Measurements from ENCODE around the gene PLTP.
A peak's percentile ranks its signal among the peaks of the same experiment; 100 is the strongest.
"Not testable (repeated sequence)": the region's sequence is repeated elsewhere in the genome, so short reads cannot be mapped to it uniquely, and the experiment has no call there.

PLTP gene

DNA sequence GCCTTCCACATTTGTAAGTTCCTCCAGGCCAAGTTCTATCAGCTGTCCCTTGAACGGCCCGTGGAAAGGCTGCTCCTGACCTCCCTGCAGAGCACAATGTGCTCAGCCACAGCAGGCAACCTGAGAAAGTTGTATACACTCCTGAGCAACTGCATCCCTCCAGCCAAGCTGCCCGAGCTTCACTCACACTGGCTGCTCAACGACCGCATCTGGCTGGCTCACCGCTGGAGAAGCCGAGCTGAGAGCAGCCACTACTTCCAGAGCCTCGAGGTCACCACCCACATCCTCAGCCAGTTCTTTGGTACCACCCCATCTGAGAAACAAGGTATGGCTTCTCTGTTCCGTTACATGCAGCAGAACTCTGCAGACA is 28.9 kb downstream of the PLTP start:
- TF ChIP-seq, protein P1, sequence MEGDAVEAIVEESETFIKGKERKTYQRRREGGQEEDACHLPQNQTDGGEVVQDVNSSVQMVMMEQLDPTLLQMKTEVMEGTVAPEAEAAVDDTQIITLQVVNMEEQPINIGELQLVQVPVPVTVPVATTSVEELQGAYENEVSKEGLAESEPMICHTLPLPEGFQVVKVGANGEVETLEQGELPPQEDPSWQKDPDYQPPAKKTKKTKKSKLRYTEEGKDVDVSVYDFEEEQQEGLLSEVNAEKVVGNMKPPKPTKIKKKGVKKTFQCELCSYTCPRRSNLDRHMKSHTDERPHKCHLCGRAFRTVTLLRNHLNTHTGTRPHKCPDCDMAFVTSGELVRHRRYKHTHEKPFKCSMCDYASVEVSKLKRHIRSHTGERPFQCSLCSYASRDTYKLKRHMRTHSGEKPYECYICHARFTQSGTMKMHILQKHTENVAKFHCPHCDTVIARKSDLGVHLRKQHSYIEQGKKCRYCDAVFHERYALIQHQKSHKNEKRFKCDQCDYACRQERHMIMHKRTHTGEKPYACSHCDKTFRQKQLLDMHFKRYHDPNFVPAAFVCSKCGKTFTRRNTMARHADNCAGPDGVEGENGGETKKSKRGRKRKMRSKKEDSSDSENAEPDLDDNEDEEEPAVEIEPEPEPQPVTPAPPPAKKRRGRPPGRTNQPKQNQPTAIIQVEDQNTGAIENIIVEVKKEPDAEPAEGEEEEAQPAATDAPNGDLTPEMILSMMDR (IDR thresholded peaks at IDR 0.05; ENCODE audit: borderline replicate concordance, control extremely low read depth, extremely low read depth, insufficient read depth, missing control alignments) = no peak
- DNase-seq (ENCODE audit: low spot score) = no peak
- in situ Hi-C loops (cut with MboI; ENCODE audit: low sequenced_read_pairs, unreplicated experiment) = no loop called here

DNA sequence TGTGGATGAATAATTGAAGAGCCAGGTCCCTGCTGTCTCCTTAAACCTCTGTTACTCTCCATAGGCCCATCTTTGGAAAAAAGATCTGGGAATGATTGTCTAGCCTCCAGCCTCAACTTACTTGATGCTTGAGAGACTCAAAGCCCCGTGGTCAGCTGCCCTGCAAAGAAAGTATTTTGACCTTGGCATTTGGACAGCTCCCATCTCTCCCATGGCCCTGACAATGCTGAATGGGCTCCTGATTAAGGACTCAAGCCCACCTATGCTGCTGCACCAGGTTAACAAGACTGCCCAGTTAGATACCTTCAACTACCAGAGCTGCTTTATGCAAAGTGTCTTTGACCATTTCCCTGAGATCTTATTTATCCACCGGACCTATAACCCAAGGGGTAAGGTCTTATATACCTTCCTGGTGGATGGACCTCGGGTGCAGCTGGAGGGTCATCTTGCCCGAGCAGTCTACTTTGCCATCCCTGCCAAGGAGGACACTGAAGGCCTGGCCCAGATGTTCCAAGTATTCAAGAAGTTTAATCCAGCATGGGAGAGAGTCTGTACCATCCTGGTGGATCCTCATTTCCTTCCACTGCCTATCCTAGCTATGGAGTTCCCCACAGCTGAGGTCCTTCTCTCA is 29.4 kb downstream of the PLTP start:
- DNase-seq (ENCODE audit: low spot score) = no peak
- in situ Hi-C loops (cut with MboI; ENCODE audit: low sequenced_read_pairs, unreplicated experiment) = no loop called here
- TF ChIP-seq, protein P1 (IDR thresholded peaks at IDR 0.05; ENCODE audit: borderline replicate concordance, control extremely low read depth, extremely low read depth, insufficient read depth, missing control alignments) = no peak

DNA sequence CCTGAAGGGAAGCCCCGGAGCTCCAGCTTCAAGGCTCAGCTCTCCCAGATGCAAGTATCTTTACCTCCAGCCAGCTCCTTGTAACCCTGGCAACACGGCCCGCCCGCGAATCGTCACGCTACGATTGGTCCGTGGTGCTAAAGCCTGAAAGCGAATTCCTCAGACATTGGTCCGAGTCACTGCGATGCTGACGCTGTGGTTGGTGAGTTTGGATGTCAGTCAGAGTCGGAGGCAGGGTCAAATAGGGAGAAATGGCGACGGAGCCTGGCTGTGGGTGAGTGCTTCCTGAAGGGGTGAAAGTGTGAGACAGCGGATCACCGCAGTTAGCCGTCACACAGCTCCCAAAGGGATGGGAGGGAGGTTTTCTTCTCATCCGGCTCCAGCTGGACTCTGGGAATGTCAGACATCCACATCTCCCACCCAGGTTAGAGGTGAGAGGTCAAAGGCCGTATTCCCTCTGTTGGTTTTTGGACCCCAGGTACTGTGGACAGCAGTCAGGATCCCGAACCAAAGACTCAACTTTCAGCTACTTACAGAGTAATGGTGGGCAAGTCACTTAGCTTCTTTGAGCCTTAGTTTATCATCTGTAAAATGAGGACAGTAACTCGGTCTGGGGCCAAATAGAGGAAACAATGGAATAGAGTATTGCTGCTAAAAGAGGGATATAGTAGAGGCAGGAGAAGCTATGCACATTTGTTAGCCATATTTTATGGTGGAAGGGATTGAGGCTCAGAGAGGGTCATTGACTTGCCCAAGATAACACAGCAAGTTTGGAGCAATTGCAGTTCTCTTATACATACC is 30.8 kb downstream of the PLTP start, which contains the start of gene ZSWIM1:
TSS of gene ZSWIM1 (plus strand) at position 240 of the 801 bp plus-strand sequence. CDS start 1,366 bp downstream, outside the sequence.
- in situ Hi-C loops (cut with MboI; ENCODE audit: low sequenced_read_pairs, unreplicated experiment) = no loop called here
- DNase-seq (ENCODE audit: low spot score) = peak; percentile 98
- TF ChIP-seq, protein P1 (IDR thresholded peaks at IDR 0.05; ENCODE audit: borderline replicate concordance, control extremely low read depth, extremely low read depth, insufficient read depth, missing control alignments) = no peak

DNA sequence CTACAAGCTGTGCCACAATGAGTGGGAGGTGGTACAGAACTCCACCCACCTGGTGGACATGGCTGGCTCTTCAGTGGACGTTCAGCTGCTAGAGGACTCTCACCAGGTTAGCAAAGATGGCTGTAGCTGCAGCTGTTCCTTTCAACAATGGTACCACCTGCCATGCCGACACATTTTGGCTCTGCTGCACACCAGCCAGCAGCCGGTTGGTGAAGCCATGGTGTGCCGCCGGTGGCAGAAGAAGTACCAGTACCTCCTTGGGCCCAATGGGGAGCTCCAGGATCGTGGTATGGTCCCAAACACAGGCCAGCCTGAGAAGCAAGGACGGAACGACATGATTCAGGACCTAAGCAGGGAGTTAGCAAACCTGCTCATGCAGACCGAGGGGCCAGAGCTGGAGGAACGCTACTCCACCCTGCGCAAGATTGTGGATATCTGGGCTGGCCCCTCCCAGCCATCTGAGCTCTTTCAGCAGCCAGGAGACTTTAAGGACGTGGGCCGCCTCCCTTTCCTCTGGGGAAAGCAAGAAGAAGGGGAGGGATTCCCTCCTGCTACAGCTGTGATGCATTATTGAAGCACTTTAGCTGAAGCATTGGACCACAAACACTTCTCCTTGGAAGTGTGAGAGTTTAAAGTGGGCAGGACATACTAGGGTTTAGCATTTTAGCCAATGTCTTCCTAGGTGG is 33.7 kb downstream of the PLTP start:
- in situ Hi-C loops (cut with MboI; ENCODE audit: low sequenced_read_pairs, unreplicated experiment) = no loop called here
- no peak for DNase-seq (ENCODE audit: low spot score)
- TF ChIP-seq, protein P1 (IDR thresholded peaks at IDR 0.05; ENCODE audit: borderline replicate concordance, control extremely low read depth, extremely low read depth, insufficient read depth, missing control alignments) = no peak

DNA sequence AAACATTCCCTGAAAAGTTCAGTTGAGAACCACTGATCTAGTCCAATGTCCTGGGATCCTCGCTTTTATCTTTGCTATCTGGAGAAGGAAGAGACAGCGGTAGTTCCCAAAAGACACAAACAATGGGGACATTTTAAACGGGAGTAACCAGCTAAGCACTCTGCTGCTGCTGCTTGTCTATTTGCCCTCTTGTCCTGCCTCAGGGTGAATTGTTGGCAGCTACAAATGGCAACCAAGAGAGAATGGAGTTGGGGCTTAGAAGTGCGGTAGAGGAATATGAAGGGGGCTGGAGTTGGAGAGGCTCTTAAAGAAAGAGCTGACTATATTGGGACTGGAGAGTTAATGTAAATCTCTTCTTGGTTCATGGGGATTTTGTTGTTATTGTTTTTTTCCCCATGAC is 37.4 kb downstream of the PLTP start:
- TF ChIP-seq, protein P1 (IDR thresholded peaks at IDR 0.05; ENCODE audit: borderline replicate concordance, control extremely low read depth, extremely low read depth, insufficient read depth, missing control alignments) = no peak
- in situ Hi-C loops (cut with MboI; ENCODE audit: low sequenced_read_pairs, unreplicated experiment) = no loop called here
- no peak for DNase-seq (ENCODE audit: low spot score)

DNA sequence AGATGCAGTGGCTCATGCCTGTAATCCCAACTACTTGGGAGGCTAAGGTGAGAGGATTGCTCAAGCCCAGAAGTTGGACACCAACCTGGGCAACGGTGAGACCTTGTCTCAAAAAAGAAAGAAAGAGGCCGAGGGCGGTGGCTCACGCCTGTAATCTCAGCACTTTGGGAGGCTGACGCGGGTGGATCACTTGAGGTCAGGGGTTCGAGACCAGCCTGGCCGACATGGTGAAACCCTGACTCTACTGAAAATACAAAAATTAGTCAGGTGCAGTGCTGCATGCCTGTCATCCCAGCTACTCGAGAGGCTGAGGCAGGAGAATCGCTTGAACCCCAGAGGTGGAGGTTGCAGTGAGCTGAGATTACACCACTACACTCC is 37.9 kb downstream of the PLTP start:
- DNase-seq (ENCODE audit: low spot score); in situ Hi-C loops (cut with MboI; ENCODE audit: low sequenced_read_pairs, unreplicated experiment): not testable (repeated sequence)
